NK-92 (cell line): ENCODE data around the gene OXA1L.
"Not testable (repeated sequence)": the region's sequence is repeated elsewhere in the genome, so short reads cannot be mapped to it uniquely, and the experiment has no call there.

Experiments
- DNase-seq: peaks from one replicate; lab custom pipeline; 2025; ENCODE audit not compliant: unreplicated experiment; lab: John Stamatoyannopoulos, UW

The OXA1L gene

GRCh38 chr14:22768947-22769346 is 2.5 kb downstream of the OXA1L start:
- DNase-seq = no peak

DNA sequence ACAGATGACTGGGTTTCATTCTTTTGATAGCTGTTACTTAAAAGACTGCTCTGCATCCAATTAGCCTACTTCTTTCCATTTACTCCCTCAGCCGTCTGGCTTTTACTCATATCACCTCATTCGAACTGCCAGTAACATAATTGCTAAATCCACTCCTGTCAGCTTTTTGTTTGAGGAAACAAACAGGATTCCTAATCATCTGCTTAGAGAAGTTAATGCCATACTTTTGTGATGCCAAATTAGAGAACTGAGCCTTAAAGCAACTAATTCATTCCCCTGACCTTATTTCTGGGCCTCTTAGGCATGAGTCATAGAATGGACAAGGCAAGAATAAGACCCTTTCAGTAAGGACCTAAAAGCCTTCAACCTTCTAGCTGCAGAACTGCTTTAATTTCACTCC is 2.9 kb downstream of the OXA1L start:
- no peak for DNase-seq

DNA sequence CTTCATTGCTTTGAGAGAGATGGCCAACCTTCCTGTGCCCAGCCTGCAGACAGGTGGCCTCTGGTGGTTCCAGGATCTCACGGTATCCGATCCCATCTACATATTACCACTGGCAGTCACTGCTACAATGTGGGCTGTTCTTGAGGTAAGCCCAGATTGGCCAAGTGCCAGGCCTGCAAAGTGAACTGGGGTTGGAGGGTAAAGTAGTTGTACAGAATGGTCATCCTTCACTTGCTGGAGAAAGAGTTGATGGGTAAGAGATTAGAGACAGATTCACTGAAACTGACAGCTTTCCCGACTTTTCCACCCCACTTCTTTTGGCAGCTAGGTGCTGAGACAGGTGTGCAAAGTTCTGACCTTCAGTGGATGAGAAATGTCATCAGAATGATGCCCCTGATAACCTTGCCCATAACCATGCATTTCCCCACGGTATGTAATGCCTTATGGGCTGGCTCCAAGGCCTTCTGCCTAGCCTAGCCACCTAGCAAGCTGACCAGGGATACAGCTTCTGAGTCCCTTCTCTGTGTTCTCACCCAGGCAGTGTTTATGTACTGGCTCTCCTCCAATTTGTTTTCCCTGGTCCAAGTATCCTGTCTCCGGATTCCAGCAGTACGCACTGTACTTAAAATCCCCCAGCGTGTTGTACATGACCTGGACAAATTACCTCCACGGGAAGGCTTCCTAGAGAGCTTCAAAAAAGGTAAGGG is 4.1 kb downstream of the OXA1L start:
- no peak for DNase-seq

DNA sequence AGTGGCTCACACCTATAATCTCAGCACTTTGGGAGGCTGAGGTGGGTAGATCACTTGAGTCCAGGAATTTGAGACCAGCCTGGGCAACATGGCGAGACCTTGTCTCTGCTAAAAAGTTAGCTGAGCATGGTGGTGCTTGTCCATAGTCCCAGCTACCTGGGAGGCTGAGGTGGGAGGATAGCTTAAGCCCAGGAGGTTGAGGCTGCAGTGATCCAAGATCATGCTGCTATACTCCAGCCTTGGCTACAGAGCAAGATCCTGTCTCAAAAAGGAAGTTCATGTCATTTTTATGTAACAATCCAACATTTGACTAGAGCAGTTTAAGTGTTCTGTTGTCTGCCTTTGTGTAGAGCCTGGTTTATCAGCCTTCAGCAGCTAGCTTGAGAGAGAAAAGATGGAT is 6.2 kb downstream of the OXA1L start:
- DNase-seq = no peak

GRCh38 chr14:22773162-22774010 is 6.9 kb downstream of the OXA1L start:
- DNase-seq = no peak

DNA sequence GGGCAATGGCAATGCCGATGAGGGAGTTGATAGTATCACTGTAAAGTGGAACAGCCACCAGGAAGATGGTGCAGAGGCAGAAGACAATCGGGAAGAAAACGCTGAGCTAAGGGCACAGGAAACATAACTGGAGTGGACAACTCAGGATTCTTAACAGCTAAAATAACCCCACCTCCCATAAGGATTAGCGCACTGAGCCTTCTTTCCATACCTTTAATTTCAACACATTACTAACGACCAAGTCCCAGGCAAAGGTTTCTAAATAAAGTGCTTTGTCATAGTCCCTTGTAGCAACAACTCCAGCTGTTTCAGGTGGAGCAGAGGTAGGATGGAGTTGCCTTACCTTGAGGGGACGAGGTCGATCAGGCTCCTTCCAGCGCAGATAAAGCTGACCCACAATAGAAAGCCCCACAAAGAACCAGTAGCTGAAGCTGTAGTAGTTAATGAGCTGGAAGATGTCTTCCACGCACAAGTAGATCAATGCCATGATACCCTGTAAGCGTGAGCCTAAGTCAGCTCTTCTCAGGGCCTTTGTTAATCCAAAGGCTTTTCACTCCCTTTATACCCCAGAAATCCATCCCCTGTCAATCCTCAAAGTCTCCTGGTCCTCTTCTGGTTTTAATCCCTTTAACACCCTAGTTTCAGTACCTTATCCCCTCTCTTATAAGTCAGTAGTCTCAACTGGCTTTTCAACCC is 7.7 kb downstream of the OXA1L start:
- DNase-seq = no peak

- DNase-seq = no peak
Measured at GRCh38 chr14:22776215-22776614, 9.7 kb downstream of the OXA1L start.

DNA sequence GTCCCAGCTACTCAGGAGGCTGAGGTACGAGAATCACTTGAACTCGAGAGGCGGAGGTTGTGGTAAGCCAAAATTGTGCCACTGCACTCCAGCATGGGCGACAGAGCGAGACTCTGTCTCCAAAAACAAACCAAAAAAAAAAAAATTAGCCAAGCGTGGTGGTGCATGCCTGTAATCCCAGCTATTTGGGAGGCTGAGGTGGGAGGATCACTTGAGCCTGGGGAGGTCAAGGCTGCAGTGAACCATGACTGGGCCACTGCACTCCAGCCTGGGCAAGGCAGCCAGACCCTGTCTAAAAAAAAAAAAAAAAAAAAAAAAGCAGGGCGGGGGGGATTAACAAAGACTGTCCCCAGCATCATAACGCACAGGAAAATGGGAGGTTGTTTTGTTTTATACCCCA is 10.4 kb downstream of the OXA1L start:
- DNase-seq = not testable (repeated sequence)

DNA sequence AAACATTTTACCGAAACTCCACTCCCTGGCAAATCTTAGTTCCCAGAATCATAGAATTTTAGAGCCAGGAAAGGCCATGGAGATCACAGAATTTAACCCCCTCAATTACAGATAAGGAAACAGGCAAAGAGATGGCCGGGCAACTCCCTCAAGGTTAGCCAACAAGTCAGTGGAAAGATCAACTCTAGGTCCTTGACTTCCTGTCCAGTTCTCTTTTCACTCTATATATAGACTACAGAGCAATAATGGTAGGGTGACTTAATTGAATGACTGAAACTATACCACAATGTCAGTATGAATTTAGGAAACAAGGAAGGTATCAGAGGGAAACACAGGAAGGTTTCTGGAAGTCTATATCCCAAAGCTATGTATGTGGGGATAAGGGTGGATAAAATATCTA is 11.6 kb downstream of the OXA1L start:
- DNase-seq = no peak

DNA sequence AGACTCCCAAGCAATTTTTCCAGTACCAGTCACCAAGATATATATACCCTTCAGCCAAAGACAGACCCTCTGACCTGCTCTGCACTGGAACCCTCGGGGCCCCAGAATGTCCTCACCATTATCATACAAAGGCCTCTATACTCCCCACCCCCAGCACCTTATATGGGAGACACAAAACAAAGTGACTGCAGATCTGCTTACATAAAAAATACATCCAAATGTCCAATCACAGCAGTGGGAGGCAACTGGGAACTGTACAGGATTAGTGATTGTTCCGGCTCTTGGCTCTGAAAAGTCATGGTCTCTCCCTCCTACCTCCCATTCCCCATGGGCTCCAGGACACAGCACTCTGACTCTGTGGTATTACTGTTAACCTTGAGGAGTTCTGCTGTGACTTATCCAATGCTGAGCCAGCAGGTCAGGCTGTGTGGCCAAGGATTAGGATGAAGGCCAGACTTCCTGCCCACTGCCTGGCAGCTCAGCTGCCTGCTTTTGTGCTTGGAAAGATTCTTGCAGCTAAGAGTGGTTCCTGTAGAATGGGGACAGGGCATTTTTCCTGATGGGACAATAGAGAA is 13.7 kb downstream of the OXA1L start:
- no peak for DNase-seq

DNA sequence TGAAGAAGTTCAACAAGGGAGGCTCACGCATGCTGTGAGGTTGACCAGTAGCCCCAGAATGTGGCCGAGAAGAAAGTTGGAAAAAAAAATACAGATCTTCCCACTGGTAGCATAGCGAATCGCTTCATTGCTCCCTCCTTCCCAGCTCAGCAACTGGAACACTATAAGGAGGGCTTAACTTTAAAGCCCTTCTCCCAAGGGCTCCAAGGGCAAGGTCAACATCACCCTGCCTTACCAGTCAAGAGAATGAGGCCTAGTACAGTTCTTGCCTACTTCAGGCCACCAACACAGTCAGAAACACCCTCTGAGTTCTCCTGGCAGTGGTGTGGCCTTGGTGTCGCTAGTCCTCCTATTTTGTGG is 14.4 kb downstream of the OXA1L start:
- no peak for DNase-seq

DNA sequence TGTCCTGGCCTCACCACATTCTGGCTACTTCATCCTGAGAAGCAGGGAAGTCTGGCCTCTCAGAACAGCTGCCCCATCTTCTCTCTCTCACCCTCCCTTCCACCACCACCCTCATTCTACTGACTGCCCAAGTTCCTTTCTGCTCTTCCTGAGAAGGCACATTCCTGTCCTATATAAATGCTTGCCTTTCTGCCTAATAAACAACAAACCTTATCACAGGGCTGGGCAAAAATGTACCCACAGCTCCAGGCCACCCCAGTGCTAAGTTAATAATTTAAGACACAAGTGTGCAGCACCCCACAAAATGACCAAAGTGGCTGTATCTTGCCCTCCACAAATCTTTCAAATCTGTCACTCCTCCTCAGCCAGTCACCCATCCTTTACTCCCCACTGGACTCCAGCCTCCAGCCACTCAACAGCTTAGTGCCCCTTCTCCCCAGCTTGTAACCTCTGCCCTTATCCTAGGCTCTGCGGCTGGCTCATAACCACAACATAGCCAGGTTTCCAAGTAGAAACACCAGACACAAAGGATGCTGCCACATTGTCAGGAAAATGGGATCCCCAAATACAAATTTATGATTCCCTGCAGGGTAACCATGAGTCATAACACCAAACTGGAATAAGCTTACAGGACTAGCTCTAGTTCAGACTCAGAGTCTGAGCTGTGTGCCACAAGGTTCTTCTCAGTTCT is 15.0 kb downstream of the OXA1L start:
- DNase-seq = no peak

- no peak for DNase-seq
Measured at GRCh38 chr14:22786685-22787084, 20.2 kb downstream of the OXA1L start.

- no peak for DNase-seq
Measured at GRCh38 chr14:22791301-22791700, 24.8 kb downstream of the OXA1L start.

DNA sequence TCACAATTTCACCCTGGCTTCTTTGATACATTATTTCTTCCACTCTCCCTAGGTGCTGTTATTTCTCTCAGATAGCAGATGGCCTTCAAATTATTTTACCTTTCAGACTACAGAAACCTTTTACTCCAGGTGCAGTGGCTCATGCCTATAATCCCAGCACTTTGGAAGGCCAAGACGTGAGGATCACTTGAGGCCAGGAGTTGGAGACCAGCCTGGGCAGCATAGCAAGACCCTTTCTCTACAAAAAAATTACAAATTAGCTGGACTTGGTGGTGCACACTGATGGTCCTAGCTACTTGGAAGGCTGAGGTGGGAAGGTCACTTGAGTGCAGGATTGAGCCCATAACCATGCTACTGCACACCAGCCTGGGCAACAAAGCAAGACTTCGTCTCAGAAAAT is 25.7 kb downstream of the OXA1L start:
- no peak for DNase-seq

- DNase-seq = not testable (repeated sequence)
Measured at GRCh38 chr14:22793550-22793949, 27.1 kb downstream of the OXA1L start.

DNA sequence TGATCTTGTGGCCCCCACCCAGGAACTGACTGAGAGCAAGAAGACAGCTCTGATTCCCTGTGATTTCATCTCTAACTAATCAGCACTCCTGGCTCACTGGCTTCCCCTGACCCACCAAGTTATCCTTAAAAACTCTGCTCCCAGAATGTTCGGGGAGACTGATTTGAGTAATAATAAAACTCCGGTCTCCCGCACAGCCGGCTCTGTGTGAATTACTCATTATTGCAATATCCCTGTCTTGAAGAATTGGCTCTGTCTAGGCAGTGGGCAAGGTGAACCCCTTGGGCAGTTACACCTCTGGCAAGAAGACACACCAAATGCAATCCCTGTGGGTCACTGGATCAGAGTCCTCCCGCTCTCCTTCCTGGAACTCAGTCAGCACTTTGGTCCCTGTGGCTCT is 27.5 kb downstream of the OXA1L start:
- DNase-seq = no peak

DNA sequence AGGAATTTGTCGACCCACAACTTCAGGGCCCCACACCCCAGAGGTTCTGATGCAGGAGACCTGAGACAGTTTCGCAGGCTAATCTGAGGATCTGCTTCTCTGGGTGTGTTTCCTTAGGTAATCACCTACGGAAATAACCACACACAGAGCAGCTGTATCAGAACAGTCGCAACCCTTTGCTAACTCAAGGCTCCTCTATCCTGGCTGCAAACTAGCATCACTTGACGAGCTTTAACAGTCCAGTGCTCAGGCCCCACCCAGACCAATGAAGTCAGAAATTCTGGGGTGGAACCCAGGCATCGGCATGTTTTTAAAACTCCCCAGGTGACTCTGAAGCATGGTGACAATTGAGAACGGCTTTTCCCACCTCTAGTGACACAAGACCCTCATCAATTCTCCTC is 28.1 kb downstream of the OXA1L start:
- DNase-seq = no peak

GRCh38 chr14:22796087-22796707 is 29.7 kb downstream of the OXA1L start:
- DNase-seq = no peak

DNA sequence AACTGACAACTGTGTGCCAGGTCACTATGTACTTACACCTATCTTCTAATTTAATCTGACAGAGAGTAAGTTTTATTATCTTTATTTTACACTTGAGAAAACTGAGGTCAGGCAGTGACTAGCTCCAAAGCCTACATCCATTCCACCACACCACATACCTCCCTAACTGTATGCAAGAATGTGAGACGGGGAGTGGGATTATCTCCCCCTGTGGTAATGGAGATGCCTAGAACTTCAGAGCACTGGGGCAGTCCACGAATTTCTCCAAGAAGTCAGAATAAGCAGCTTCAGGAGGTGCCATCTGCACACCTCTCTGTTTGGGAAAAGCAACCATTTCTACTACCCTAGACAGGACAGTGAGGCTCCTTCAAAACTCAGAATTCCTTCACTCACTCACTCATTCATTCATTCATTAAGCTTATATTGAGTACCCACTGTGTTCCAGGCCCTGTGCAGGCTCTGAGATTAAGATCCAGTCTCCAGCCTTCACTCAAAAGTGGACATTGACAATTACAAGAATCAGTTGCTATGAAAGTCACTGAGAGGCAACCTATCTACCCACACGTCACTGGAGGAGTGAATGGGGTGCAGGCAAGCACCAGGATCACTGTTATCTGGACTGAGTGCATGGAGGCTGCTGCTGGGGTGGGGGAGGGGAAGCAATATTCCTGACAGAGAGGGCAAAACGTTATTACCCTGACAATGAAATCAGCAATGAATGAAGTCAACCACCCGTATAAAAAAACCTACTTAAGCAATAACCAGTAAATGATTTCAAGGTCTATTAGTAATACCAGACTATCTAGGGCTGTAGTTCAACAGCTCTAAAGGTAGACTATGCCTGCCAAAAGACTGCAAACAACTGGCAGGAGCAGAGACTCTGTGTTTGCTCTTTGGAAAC is 30.8 kb downstream of the OXA1L start:
- no peak for DNase-seq
